Astrocyte of the spinal cord (primary cell): ENCODE data around the gene BRIP1.
A peak's percentile ranks its signal among the peaks of the same experiment; 100 is the strongest.

Experiments used
- DNase-seq: peaks from one replicate; pipeline ENCODE4 v3.0.0; 2011; ENCODE audit warnings: low read depth, low spot score
- H3K4me3 ChIP-seq: 2 replicates; pipeline ENCODE4 v1.5.1; 2011; ENCODE audit warnings: low read depth, mild to moderate bottlenecking, low read length, moderate library complexity
- CTCF ChIP-seq: IDR thresholded peaks from 2 replicates; pipeline ENCODE4 v1.5.1; 2012; ENCODE audit warnings: low read depth, mild to moderate bottlenecking, low read length, inconsistent platforms
- in situ Hi-C: cut with HindIII; loops from 2 replicates; pipeline ENCODE4 v1.10.0; 2017; ENCODE audit warnings: low sequenced_read_pairs

BRIP1 gene

DNA sequence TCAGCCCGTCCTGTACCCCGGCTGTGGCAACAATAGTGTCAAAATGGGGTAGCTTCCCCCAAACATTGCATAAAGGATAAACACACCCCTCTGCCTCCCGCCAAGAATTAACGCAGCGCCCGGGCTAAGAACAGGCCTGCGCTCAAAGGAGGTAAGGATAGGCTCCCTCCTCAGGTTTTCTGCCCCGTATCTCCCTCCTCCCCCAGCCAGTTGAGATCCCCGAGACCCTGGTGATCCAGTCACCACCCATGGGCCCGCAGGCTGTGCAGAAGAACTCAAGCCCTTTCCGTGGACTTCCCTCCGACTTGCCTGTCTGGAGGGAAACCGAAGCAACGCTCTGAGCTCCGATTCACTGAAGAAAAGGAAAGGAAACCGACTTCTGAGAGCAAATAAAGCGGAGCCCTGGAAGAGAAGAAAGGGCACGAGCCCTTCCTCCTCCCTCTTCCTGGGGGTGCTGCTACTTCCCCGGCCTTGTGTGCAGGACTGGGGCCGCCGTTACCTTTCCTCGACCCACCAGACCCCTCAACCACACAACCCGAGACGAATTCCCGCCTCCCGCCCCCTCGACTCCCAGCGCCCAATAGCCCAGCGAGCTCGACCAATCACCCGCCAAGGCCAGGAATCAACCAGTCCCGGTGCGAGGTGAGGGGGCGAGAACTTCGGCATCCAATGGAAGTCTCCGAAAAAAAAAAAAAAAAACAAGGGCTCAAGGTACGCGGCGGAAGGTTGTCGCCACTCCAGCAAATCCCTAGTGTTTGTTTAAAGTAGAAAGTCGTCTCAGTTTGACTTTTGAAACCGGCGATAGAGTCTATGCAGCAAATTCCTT lies at the start of gene BRIP1:
TSS of gene BRIP1 (minus strand) at position 554 of the 826 bp plus-strand sequence. CDS start 1,989 bp downstream, outside the sequence.
- TF ChIP-seq CTCF, result no peak
- H3K4me3 ChIP-seq, result peak within 1 kb of the TSS; percentile 81
- in situ Hi-C loops, result no loop called here
- DNase-seq, result peak; percentile 96

DNA sequence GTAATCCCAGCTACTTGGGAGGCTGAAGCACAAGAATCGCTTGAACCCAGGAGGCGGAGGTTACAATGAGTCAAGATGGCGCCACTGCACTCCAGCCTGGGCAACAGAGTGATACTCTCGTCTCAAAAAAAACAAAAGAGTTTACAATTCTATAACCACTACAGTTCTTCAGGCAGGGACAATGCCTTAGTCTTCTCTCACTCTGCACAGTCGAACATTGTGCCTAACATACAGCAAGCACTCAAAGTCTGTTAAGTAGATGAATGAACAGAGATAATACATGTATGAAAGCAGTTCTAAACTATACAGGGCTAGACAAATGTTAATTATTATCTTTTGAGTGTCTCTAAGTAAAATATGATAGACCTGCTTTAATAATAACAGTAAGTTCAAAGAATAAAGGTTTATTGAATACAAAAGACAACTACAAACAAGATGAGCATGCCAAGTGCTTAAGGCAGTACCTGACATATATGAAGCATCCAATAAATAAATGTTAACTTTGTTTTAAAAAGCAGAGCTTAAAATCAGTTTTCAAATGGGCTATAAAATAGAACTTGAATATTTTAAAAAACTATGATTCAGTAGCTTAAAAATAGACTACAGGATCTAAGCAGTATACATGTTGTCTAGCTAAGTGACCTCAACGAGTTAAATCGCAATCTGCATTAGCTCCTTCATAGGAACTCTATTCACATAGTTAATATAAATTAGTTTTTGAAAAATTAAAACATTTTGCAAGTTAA lies 45.1 kb upstream of the BRIP1 start:
- in situ Hi-C loops, result no loop called here
- no peak for DNase-seq
- H3K4me3 ChIP-seq, result no peak overlapping the region
- no peak for TF ChIP-seq CTCF

GRCh38 chr17:61907361-61907760 lies 44.0 kb upstream of the BRIP1 start:
- in situ Hi-C loops, result no loop called here
- no peak for TF ChIP-seq CTCF
- no peak for DNase-seq
- H3K4me3 ChIP-seq, result no peak overlapping the region

DNA sequence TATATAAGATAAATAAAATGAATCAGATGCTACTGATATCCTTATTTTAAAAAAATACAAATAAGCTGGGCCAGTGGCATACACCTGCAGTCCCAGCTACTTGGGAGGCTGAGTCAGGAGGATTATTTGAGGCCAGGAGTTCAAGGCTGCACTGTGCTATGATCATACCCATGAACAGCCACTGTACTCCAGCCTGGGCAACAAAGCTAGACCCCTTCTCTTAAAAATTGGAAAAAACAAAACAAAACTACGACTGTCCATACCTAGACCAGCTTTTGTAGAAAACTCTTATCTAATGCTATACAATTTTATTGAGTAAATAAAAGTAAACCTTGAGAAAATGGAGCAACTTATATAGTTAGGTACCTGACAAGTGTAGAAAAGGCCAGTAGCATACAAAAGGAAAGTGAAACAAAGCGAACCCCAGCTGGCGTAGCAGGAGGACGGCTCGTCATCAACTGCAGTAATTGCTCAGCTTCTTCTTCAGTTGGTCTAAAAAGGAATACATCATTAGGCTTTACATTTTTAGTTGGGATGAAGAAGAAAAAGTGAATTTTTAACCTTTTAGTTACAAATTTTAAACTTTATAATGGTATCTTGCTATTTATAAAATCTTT lies 40.9 kb upstream of the BRIP1 start:
- in situ Hi-C loops, result no loop called here
- no peak overlapping the region for H3K4me3 ChIP-seq
- DNase-seq, result no peak
- TF ChIP-seq CTCF, result no peak

DNA sequence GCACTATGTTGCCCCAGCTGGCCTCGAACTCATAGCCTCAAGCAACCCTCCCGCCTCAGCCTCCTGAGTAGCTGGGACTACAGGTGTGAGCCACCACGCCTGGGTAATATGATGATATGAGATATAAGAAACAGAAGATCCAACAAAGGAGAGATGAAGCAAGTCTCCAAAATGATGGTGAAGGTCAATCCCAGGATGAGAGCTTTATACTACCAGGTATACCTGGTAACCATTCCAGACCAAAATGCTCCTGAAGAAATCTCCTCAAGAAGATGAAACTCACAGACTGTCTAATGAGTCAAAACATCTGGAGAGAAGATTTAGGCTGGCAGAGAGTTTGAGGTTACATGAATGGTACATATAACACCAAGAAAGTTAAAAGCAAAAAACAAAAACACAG lies 39.9 kb upstream of the BRIP1 start:
- no peak for TF ChIP-seq CTCF
- no peak for DNase-seq
- in situ Hi-C loops, result no loop called here
- no peak overlapping the region for H3K4me3 ChIP-seq

- in situ Hi-C loops, result no loop called here
- DNase-seq, result no peak
- no peak for TF ChIP-seq CTCF
- no peak overlapping the region for H3K4me3 ChIP-seq
These were observed 34.3 kb upstream of the BRIP1 start for GRCh38 chr17:61897548-61898180.
